ENCODE measurements around the gene ATP10A.
A peak's percentile ranks its signal among the peaks of the same experiment; 100 is the strongest.

Gene ATP10A

DNA sequence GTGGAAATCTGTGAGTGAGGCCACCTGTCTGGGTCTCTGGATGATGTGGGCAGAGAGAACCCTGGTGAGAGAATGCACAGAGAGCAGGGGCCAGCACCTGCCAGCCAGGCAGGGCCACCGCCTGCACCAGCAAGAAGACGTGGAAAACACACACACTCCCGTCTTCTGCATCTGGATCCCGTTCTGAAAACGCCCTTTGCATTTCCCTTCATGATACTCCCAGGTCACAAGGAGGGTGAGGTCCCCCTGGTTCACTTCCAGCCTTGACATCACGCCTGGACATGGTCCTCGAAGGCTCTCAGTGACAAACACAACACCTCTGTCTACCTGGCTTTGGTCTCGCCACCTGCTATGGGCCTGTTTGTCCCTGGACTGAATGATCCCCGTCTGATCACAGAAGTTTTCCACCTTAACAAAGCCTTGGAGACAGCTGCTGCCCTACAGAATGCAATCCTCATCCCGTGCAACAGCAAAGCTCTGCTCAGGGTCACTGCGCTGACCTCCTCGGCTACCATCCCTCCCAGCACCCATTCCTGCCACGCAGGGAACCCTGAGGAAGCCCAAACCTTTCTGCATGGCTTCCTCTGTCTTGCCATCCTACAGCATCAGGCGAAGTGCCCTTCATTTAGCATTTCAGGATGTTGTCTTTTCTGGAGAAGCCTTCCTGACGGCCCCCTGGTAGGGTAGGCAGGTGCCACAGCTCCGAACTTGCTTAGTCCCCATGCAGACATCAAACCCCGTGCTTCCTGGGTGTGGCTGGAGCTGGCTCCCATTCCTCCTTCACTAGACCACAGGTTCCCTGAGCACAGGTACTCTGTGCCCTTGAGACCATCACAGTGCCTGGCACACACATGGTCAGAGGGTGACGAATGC lies 122.5 kb downstream of the ATP10A start:
- DNase-seq (ENCODE audit: low read depth) = no peak

DNA sequence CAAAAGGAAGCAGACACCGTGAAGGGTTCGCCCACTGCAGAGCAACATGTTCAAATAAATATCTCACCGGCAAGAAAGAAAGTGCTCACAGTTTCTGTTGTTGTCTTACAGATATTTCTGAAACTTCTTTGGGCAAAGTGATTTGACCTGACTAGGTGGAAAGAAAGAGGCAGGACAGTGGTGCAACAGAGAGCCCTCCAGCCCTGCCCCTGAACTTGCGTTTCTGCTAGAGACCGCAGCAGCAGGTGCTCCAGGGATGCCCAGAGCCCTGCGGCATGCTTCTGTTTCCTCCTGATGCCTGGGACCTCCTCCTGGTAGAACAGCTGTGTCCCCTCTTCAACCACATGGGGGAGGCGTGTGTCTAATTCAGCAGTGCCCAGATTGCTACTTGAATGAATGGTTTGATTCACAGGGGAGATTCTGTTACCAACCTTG lies 123.4 kb downstream of the ATP10A start:
- DNase-seq (ENCODE audit: low read depth) = peak; percentile 7

DNA sequence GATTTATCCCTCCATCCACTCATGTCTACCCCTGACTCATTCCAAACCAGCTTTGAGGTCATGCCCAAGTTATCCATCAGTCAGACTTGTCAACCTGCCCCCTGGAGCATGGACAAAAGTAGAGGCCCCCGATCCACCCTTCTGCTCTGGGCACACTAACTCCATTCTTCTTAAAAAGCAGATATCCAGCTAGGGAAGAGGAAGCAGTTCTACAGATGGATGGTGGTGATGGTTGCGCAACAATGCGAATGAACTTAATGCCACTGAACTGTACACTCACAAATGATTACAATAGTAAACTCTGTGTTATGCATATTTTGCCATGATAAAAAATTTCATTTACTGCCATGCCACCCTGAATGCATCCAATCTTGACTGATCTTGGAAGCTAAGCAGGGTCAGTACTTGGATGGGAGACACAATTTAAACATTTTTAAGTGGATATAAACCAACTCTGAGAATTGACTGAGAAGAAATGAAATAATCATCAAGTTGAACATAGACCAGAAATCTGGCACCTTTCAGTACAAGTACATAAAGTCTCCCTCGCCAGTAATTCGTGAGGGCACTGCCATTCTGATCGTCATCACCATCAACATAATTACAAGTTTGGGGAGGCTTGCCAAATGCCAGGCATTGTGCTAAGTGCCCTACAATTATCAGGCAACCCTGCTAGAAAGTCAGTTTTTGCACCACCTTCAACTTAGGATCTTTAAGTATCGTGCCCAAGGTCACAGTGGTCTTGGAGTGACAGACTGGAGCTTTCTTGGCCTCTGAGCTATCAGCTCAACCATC lies 124.8 kb downstream of the ATP10A start:
- no peak for DNase-seq (ENCODE audit: low read depth)

DNA sequence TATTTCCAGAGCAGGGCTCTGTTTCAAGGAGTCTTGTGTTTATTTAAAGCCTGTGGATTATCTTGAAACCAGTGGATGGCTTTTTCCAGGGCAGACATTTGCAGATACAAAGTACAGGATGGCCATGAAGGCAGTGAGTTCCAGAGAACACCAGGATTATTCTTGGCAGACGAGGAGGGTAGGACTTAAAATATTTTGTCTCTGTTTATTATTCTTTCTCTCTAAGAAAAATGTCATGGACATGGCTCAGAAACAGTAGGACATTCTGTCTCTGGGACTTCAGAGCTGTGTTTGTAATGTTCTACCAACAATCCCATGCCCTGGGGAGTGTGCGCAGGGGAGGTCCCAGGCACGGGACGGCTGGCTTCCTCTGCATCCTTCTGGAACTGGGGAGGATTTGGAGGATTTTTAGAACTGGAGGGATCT lies 125.9 kb downstream of the ATP10A start:
- DNase-seq (ENCODE audit: low read depth) = no peak

DNA sequence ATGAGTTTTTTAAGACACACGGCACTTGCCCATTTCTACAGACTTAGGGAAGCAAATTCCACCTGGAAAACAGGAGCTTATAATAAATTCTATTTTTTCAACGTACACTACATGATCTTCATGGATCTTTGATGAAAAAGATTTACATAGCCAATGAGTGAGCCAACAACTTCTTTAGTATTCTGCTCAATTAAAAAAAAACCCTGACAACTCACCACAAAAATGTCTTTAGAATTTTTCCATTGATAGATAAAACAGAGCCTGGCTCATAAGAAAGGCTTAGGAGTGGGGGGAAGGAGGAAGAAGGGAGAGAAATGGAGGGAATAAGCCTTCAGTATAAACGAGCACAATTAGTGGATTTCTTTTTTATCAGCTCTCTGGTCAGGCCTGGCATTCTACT lies 126.7 kb downstream of the ATP10A start:
- DNase-seq (ENCODE audit: low read depth) = no peak

DNA sequence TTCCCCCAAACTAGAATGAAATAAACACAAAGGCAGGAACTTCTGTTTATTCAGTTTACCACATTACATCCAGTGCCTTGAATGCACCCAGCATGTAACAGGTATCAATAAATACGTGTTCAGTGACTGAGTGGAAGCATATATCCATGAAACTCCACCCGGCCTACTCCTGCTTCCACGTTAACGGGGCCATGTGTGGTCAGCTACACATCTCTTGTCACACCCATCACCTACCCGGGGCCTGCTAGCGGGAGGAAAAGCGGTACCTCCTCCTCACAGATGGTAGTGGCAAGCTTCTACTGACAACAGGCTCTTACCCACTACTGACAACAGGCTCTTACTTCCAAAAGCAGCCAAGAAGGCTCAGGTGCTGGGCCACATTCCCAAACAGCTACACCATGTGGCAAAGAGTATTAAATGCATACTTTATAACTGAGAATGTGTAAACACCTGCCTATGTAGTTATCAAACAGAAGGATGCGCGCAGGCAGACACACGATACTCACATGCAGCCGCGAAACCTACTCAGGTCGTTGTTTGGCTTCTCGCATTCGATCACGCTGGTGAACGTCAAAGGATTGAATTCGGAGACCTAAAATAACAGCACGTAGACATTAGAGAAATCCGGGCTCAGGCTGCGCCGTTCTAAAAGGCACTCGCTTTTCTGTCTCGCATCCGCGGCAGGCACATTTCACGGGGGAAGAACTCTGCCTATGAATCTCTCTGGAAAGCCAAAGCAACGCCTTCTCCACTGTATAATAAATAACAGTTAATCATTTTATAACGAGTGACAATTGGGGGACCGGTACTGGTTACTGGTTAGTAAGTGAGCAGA lies 127.4 kb downstream of the ATP10A start:
- DNase-seq (ENCODE audit: low read depth) = no peak

DNA sequence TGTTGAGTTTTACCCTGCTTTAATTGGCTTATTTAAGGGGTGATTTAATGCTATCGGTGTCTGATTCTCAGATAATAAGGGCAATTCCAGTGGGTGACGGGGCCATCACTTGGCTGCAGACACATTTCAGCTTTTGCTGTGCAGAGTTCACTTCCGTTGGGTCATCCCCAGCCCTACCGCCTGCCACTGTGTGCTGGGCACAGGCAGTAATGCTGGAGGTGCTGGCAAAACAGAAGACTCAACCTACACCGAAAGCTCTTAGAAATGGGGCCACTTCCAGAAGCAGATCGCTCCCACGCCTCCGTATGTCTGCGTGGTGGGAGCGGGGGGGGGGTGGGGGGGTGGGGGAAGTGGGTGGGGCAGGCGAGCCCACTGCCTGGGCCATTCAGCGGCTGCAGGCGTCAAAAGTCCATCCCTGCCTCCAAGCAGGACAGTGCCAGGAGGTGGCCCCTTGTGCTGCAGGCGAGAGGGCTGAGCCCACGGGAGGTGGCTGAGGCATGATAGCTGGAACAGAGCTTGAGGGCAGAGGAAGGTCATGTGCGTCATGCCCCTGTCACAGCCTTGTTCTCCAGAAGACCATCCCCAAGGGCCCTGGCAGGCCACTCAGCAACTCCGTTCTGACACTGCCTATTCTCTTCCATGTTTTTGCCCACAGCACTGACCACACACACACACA lies 128.3 kb downstream of the ATP10A start:
- DNase-seq (ENCODE audit: low read depth) = no peak

DNA sequence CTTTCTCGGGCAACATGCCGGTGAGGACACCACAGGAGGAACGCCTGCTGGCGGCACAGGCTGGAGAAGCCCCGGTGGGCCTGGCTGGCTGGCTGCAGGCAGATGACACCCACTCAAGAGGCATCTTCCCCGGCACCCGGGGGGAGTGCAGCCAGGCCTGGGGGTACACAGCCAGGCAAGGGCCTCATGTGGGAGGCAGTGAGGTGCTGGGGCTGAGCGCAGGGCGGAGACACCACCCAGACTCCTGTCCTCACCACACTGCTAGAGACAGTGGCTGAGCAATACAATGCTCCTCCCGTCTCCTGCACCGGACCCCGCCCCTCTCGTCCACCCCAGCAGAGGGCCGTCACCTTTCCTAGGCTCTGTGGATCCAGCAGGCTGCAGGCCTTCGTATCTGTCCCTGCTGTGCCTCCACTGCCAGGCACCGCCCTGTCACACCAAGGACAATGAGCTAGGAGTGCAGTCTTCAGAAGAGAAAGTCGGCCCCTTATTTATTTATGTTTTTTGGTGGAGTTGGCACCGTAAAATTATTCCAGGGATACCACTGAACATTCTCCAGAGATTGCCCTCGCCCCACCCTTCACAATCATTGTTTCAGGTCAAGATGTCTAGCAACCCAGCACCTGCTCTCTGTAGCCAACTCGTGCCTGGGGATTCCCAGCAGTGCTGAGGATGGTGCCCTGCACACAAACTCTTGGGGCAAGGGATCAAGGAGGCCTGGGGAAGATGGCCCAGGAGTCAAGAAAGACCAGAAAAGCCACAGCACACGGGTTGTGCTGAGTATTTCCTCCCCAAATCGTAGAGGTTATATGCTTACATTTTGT lies 129.1 kb downstream of the ATP10A start:
- DNase-seq (ENCODE audit: low read depth) = no peak

DNA sequence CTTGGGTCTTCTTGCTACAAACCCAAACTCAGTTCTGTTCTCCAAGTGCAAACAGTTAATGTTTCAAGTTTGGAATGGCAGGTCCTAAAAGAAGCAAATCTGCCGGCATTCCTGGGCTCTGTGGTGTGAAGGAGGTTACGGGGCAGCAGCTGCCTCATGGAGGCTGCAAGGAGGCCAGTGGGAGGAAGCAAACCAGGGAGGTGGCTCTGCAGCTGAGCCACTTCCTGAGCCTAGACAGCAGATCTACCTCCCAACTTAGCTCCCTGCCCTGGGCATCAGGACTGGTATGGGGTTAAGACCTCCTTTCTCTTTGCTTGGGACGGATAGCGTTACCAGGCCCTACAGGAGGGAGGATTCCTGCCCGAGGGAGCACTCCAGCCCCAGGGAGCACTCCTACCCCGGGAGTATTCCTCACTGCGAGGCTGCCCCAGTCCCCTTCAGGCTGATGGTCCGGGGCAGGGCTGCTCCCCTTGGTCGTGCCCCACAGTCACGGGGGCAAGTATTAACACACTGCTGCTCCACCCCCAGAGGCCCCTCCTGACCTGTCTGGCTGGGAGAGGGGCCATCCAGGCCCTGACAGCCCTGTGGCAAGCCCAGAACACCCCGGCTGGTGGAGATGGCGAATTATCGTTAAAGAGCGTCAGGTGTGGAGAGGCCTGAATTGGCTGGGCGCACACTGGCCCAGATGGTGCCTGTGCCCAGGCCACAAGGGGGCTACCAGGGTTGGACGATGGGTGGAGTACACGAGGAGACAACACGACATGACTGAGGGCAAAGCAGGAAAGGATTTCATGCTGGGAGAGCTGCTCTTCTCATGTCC lies 129.9 kb downstream of the ATP10A start:
- no peak for DNase-seq (ENCODE audit: low read depth)

DNA sequence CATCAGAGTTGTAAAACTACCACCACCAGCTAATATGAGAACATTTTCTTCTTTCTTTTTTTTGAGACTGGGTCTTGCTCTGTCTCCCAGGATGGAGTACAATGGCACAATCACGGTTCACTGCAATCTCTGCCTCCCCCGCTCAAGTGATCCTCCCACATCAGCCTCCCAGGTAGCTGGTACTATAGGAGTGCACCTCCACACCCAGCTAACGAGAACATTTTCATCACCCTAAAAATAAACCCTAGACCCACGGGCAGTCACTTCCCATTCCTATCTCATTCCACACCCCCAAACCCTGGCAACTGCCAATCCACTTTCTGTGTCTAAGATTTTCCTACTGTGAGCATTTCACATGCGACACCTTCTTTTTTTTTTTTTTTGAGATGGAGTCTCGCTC lies 130.9 kb downstream of the ATP10A start:
- DNase-seq (ENCODE audit: low read depth) = no peak

DNA sequence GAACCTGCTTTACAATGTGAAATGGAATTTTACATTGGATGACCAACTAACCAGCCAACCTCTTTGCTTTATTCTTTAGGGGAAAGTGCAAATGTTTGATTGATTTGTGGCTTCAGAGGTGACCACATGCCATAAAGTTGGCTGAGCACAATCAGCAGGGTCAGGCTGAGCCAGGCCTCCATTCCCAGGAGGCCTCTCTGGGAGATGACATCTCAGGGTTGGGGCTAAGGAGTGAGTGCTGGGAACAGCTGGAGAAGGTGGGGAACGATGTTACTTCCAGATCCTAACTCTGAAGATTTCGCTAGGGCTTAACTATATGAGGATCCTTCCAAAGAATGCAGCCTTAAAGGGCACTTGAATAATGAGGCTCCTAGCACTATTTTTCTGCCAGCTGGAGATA lies 131.7 kb downstream of the ATP10A start:
- DNase-seq (ENCODE audit: low read depth) = no peak

DNA sequence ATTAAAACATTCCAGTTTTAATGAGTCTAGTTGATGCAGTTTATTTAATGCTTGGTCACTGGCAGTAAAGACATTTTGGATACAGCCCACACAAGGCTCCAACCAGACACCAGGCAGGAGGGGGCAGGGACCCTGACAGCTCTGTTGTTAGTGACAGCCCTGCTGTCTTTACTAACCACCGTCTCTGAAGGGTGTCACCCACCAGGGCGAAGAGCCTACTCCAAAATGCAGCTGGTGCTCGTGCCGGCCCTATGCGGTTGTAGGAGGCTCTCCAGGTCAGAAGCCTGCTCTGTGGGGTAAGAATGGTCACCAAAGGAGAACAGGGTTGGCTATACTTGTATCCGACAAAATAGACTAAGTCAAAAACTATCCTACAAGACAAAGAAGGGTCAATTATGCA lies 132.2 kb downstream of the ATP10A start:
- no peak for DNase-seq (ENCODE audit: low read depth)

DNA sequence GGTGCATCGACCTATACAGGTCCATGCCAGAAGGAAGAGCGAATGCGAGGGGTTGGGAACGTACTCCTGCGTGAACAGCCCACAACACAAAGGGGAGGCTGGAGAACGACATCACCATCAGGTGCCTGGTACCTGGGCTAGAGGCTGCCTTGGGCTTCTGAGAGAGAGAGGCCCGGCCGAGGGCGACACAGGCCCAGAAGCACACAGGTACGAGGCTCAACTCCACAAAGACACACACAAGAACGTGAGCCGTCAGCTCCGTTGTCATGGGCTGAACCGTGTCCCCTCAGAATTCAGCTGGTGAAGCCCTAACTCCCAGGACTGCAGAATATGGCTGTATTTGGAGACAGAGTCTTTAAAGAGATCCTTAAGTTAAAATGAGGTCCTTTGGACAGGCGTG lies 134.3 kb downstream of the ATP10A start:
- DNase-seq (ENCODE audit: low read depth) = no peak

DNA sequence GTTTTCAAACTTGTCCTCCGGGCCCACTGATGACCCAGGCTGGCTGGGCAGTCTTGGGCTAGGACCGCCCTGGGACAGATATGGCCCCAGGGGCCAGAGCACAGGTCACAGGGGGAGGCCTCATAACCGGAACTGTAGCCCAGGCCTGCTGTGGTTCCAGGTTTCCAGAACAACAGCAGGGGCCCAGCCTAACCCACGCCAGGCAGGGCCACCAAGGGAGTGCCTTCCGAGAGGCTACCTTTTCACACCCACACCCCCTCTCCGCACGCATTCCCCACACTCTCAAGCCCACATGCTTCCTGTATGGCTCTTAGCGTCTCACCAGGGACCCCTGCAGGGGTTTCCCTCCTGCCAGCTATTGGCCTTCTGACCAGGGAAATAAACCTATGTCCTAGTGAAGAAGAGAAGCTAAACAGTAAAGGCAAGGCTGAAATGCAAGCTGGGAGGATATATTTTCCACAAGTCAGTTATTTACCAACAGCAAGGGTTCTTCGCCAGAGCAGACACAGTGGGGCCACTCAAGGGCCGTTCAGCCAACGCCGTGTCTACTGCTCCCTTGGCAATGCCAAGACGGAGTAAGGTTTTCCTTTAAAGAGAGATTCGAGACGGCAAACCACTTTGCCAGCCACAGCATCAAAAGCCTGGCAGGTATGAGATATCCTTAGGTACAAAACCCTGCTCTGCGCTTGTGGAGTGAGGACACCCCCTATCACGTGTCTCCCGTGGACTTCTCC lies 135.1 kb downstream of the ATP10A start:
- DNase-seq (ENCODE audit: low read depth) = no peak

DNA sequence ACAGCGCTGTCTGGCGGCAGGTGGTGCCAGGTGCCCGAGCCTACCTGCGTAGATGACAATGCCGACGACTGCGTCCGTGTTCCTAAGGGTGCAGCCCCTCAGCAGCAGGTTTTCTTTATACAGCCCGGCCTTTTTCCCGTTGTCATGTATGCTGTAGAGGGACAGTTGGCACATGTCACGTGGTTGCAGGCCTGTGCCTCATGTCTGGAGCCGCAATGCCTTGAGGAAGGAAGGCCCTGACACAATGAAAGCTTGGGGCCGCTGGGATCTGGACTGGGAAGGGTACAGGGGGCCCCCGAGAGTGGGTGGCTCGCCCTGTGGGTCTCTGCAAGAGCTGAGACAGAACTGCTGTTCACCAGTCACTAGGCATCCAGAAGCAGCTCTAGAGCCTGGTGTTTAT lies 136.0 kb downstream of the ATP10A start:
- DNase-seq (ENCODE audit: low read depth) = no peak

DNA sequence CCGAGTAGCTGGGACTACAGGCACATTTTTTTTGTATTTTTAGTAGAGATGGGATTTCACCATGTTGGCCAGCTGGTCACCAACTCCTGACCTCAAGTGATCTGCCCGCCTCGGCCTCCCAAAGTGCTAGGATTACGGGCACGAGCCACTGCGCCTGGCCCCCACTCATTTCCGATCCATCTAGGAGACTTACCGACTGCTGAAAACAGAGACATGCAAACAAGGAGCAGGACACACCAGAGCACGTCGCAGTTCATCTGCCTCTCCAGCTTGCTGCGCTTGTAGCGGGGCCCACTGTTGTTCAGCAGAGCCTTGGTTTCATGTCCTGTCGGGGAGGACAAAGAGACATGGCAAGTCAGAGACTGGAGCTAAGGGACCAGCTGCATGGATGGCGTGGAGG lies 137.4 kb downstream of the ATP10A start:
- DNase-seq (ENCODE audit: low read depth) = no peak

DNA sequence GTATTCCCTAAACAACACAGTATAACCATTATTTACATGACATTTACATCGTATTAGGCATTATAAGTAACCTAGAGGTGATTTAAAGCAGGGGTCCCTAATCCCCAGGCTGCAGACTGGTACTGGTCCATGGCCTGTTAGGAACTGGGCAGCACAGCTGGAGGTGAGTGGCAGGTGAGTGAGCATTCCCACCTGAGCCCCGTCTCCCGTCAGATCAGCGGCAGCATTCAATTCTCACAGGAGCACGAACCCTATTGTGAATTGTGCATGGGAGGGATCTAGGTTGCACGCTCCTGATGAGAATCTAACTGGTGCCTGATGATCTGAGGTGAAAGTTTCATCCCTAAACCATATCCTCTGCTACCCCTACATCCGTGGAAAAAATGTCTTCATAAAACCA lies 138.2 kb downstream of the ATP10A start:
- no peak for DNase-seq (ENCODE audit: low read depth)

DNA sequence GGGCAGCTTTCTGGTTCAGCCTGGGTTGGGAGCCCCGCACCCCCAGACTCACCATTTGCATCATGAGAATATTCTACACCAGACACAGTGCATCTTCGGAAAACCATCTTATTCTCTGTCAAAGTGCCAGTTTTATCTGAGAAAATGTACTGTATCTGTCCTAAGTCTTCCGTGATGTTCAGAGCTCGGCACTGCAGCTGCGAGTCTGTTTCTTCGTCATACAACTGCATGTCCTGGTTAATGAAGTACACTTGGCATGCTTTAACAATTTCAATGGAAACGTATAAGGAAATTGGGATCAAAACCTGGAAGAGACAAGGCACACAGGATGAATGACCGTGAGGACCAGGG lies 141.5 kb downstream of the ATP10A start:
- DNase-seq (ENCODE audit: low read depth) = no peak

All from activated gamma-delta T cell treated with anti-CD3 and anti-CD28 coated beads, Interleukin-2, amount 50 U/mL, for 16 hours (primary cell).